Neural progenitor cell (in vitro differentiated cells): ENCODE results near the gene NPB. TPM values are rescaled to one million over a fixed set of nuclear protein-coding genes. Genes with fewer than 3 reads are reported as not detected.

Experiments used
- DNase-seq: peaks from one replicate; pipeline ENCODE4 v3.0.0-alpha.2; 2016; ENCODE audit warnings: low spot score
- H2AFZ ChIP-seq: fragments of 200-600 bp; sonication (generic); replicated peaks from 2 replicates; pipeline ENCODE4 v1.6.1; 2016; ENCODE audit warnings: antibody characterized with exemption
- H3F3A ChIP-seq: fragments of 200-600 bp; sonication (generic); 2 replicates; pipeline ENCODE4 v1.6.1; 2016; ENCODE audit warnings: antibody characterized with exemption, low read depth
- H3K27ac ChIP-seq: fragments of 200-600 bp; sonication (generic); 2 replicates; pipeline ENCODE4 v1.5.1; 2016; ENCODE audit warnings: mild to moderate bottlenecking
- H3K27me3 ChIP-seq: fragments of 200-600 bp; sonication (generic); 2 replicates; pipeline ENCODE4 v1.6.1; 2016; ENCODE audit warnings: mild to moderate bottlenecking, moderate library complexity
- H3K36me3 ChIP-seq: fragments of 200-600 bp; sonication (generic); 2 replicates; pipeline ENCODE4 v1.5.1; 2016
- H3K4me1 ChIP-seq: fragments of 200-600 bp; sonication (generic); 2 replicates; pipeline ENCODE4 v1.6.1; 2016; ENCODE audit warnings: mixed run types
- H3K4me2 ChIP-seq: fragments of 200-600 bp; sonication (generic); 2 replicates; pipeline ENCODE4 v1.6.1; 2016
- H3K4me3 ChIP-seq: fragments of 200-600 bp; sonication (generic); 2 replicates; pipeline ENCODE4 v1.5.1; 2016
- H3K79me2 ChIP-seq: fragments of 200-600 bp; sonication (generic); 2 replicates; pipeline ENCODE4 v1.6.1; 2016; ENCODE audit warnings: low read depth
- H3K9ac ChIP-seq: fragments of 200-600 bp; sonication (generic); 2 replicates; pipeline ENCODE4 v1.6.1; 2016
- H3K9me3 ChIP-seq: fragments of 200-600 bp; sonication (generic); 2 replicates; pipeline ENCODE4 v1.5.1; 2016; ENCODE audit warnings: low read depth
- H4K20me1 ChIP-seq: fragments of 200-600 bp; sonication (generic); 2 replicates; pipeline ENCODE4 v1.6.1; 2016; ENCODE audit warnings: low read depth
- H3K27ac Mint-ChIP-seq: 3 replicates; pipeline ENCODE4 v1.8.0; 2021; ENCODE audit warnings: mixed read lengths
- H3K27me3 Mint-ChIP-seq: 2 replicates; pipeline ENCODE4 v1.8.0; 2022; ENCODE audit warnings: low read depth, mild to moderate bottlenecking, inconsistent platforms, moderate library complexity, mixed read lengths; ENCODE audit not compliant: insufficient read depth
- H3K36me3 Mint-ChIP-seq: 3 replicates; pipeline ENCODE4 v1.8.0; 2021; ENCODE audit warnings: mixed read lengths
- H3K4me1 Mint-ChIP-seq: 3 replicates; pipeline ENCODE4 v1.8.0; 2021; ENCODE audit warnings: mixed read lengths
- H3K4me3 Mint-ChIP-seq: 3 replicates; pipeline ENCODE4 v1.8.0; 2021; ENCODE audit warnings: mild to moderate bottlenecking, moderate library complexity, mixed read lengths
- H3K9me3 Mint-ChIP-seq: 3 replicates; pipeline ENCODE4 v1.8.0; 2020; ENCODE audit warnings: mixed read lengths
- CTCF ChIP-seq: fragments of 200-600 bp; sonication (generic); IDR thresholded peaks from 2 replicates; pipeline ENCODE4 v1.5.1; 2017; ENCODE audit warnings: antibody characterized with exemption, mild to moderate bottlenecking
- EZH2 ChIP-seq: fragments of 200-600 bp; sonication (generic); IDR thresholded peaks from 2 replicates; pipeline ENCODE4 v1.6.1; 2017; ENCODE audit warnings: antibody characterized with exemption, mild to moderate bottlenecking, moderate library complexity
- EZH2phosphoT487 ChIP-seq: fragments of 200-600 bp; sonication (generic); IDR thresholded peaks from 2 replicates; pipeline ENCODE4 v1.6.1; 2017; ENCODE audit warnings: antibody characterized with exemption
- total RNA-seq: library from RNA; depleted of rRNA; stranded (reverse); fragments of >200 nt; gene quantifications from 2 replicates; pipeline ENCODE4 v1.2.3, GENCODE V29; 2015; ENCODE audit warnings: low replicate concordance

The NPB gene
- total RNA-seq, 1 donor from 2014 or later: not detected

- H4K20me1 ChIP-seq: peaks cover 28% of the 10 kb centered on the region
- H3K27me3 Mint-ChIP-seq: peaks cover 3% of the 10 kb centered on the region
- H3K4me1 ChIP-seq: peaks cover 6% of the 10 kb centered on the region
- no peak overlapping the region for H3K9ac ChIP-seq
- TF ChIP-seq EZH2: no peak
- TF ChIP-seq CTCF: no peak
- no peak for TF ChIP-seq EZH2phosphoT487
- H3K4me3 Mint-ChIP-seq: no peak overlapping the region
- no peaks in the 10 kb centered on the region for H3K36me3 ChIP-seq
- no peak for DNase-seq
- H3K9me3 ChIP-seq: no peaks in the 10 kb centered on the region
- no peak overlapping the region for H3K4me2 ChIP-seq
- H2AFZ ChIP-seq: no peak overlapping the region
- H3K27ac Mint-ChIP-seq: no peak overlapping the region
- no peak overlapping the region for H3K27ac ChIP-seq
- H3F3A ChIP-seq: peaks cover 27% of the 10 kb centered on the region
- peaks cover 17% of the 10 kb centered on the region for H3K27me3 ChIP-seq
- no peaks in the 10 kb centered on the region for H3K79me2 ChIP-seq
- H3K9me3 Mint-ChIP-seq: no peaks in the 10 kb centered on the region
- peaks cover 9% of the 10 kb centered on the region for H3K4me1 Mint-ChIP-seq
- H3K36me3 Mint-ChIP-seq: peaks cover 8% of the 10 kb centered on the region
- no peak overlapping the region for H3K4me3 ChIP-seq
These were observed 6.8 kb downstream of the NPB start for GRCh38 chr17:81908793-81909192.

GRCh38 chr17:81909231-81909630, 7.2 kb downstream of the NPB start:
- H3K36me3 ChIP-seq: no peaks in the 10 kb centered on the region
- no peak for DNase-seq
- no peak overlapping the region for H3K27ac Mint-ChIP-seq
- peaks cover 17% of the 10 kb centered on the region for H3K27me3 ChIP-seq
- H3K79me2 ChIP-seq: no peaks in the 10 kb centered on the region
- TF ChIP-seq EZH2phosphoT487 (no peak), CTCF (no peak), EZH2 (no peak)
- peaks cover 6% of the 10 kb centered on the region for H3K4me1 ChIP-seq
- peaks cover 9% of the 10 kb centered on the region for H3K4me1 Mint-ChIP-seq
- H2AFZ ChIP-seq: no peak overlapping the region
- H3K27me3 Mint-ChIP-seq: peaks cover 3% of the 10 kb centered on the region
- H3K27ac ChIP-seq: no peak overlapping the region
- H4K20me1 ChIP-seq: peaks cover 28% of the 10 kb centered on the region
- no peaks in the 10 kb centered on the region for H3K9me3 Mint-ChIP-seq
- no peak overlapping the region for H3K9ac ChIP-seq
- peaks cover 27% of the 10 kb centered on the region for H3F3A ChIP-seq
- no peaks in the 10 kb centered on the region for H3K9me3 ChIP-seq
- H3K4me3 ChIP-seq: no peak overlapping the region
- no peak overlapping the region for H3K4me2 ChIP-seq
- H3K4me3 Mint-ChIP-seq: peak overlapping the region; percentile 46
- H3K36me3 Mint-ChIP-seq: peaks cover 8% of the 10 kb centered on the region

- Histone ChIP-seq H3K4me2 (peak overlapping the region; percentile 95), H2AFZ (peak overlapping the region; percentile 36), H3K79me2 (no peaks in the 10 kb centered on the region), H3K4me1 (peaks cover 6% of the 10 kb centered on the region), H3K9me3 (no peaks in the 10 kb centered on the region), H3K27me3 (peaks cover 17% of the 10 kb centered on the region), H3K4me3 (peak overlapping the region; percentile 87), H3K27ac (no peak overlapping the region), H4K20me1 (peaks cover 28% of the 10 kb centered on the region), H3K9ac (peak overlapping the region; percentile 48), H3F3A (peaks cover 27% of the 10 kb centered on the region), H3K36me3 (no peaks in the 10 kb centered on the region)
- peak; percentile 48 for DNase-seq
- no peaks in the 10 kb centered on the region for H3K9me3 Mint-ChIP-seq
- H3K4me3 Mint-ChIP-seq: peak overlapping the region; percentile 93
- peaks cover 9% of the 10 kb centered on the region for H3K4me1 Mint-ChIP-seq
- H3K36me3 Mint-ChIP-seq: peaks cover 8% of the 10 kb centered on the region
- H3K27ac Mint-ChIP-seq: no peak overlapping the region
- peaks cover 3% of the 10 kb centered on the region for H3K27me3 Mint-ChIP-seq
- TF ChIP-seq CTCF: no peak
- TF ChIP-seq EZH2phosphoT487: no peak
- TF ChIP-seq EZH2: no peak
These were observed 8.2 kb downstream of the NPB start for GRCh38 chr17:81909966-81910839.
